ENCODE data around the gene PTX4. TPM values are rescaled to one million over a fixed set of nuclear protein-coding genes. Genes with fewer than 3 reads are reported as not detected.

Gene PTX4
- total RNA-seq, 1 donor from 2014 or later = not detected

DNA sequence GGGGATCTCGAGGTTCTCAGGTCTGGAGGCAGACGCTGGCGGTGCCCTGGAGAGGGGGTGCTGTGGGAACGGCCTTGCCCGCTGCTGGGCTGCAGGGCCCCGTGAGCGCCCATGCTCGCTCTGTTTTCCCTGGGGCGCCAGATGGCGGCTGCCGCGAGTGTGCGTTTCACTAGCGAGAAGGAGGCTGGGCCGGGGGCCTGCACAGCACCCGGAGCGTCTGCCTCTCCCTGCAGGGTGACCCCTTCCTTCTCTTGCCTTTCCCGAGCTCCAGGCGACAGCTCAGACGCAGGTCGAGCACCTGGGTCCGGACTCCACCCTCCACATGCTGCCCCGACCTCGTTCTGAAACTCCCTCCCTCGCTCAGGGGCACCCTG lies 7.1 kb upstream of the PTX4 start:
- no peak for DNase-seq (ENCODE audit: low spot score, unreplicated experiment)
- Mint-ChIP-seq H3K36me3 (ENCODE audit: insufficient read depth) (peaks cover 4% of the 10 kb centered on the region), H3K27ac (no peak overlapping the region), H3K4me1 (ENCODE audit: low read depth) (peaks cover 9% of the 10 kb centered on the region), H3K9me3 (ENCODE audit: low read depth) (no peaks in the 10 kb centered on the region), H3K4me3 (ENCODE audit: low read depth) (no peak overlapping the region), H3K27me3 (no peaks in the 10 kb centered on the region)
- TF ChIP-seq, protein P1, sequence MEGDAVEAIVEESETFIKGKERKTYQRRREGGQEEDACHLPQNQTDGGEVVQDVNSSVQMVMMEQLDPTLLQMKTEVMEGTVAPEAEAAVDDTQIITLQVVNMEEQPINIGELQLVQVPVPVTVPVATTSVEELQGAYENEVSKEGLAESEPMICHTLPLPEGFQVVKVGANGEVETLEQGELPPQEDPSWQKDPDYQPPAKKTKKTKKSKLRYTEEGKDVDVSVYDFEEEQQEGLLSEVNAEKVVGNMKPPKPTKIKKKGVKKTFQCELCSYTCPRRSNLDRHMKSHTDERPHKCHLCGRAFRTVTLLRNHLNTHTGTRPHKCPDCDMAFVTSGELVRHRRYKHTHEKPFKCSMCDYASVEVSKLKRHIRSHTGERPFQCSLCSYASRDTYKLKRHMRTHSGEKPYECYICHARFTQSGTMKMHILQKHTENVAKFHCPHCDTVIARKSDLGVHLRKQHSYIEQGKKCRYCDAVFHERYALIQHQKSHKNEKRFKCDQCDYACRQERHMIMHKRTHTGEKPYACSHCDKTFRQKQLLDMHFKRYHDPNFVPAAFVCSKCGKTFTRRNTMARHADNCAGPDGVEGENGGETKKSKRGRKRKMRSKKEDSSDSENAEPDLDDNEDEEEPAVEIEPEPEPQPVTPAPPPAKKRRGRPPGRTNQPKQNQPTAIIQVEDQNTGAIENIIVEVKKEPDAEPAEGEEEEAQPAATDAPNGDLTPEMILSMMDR (IDR thresholded peaks at IDR 0.05; ENCODE audit: unreplicated experiment) = no peak

DNA sequence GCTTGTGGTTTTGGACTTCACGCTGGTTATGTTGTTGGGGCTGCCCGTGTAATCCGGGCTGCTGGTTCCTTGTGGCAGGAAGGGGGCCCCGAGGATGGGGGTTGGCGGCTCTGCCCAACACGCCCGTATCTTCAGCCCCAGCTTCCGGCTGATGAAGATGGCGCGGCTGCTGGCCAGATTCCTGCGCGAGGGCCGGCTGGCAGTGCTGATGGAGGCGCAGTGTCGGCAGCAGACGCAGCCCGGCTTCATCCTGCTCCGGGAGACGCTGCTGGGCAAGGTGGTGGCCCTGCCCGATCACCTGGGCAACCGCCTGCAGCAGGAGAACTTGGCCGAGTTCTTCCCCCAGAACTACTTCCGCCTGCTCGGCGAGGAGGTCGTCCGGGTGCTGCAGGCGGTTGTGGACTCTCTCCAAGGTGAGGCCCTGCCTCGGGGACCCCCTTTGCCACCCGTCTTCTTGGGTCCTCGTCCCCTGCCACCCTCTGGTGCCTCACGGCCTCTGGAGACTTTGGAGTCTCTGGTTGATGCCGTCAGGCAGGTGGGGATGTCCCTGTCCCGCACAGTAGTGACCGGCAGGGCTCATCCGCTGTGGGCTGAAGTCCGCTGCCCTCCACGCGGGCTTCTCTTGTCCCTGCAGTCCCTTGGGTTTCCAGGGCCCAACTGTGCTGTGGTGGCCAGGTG lies 6.6 kb upstream of the PTX4 start:
- no peak for DNase-seq (ENCODE audit: low spot score, unreplicated experiment)
- Mint-ChIP-seq H3K27me3 (no peaks in the 10 kb centered on the region), H3K36me3 (ENCODE audit: insufficient read depth) (peaks cover 4% of the 10 kb centered on the region), H3K4me3 (ENCODE audit: low read depth) (peak overlapping the region; percentile 38), H3K27ac (no peak overlapping the region), H3K4me1 (ENCODE audit: low read depth) (peaks cover 9% of the 10 kb centered on the region), H3K9me3 (ENCODE audit: low read depth) (no peaks in the 10 kb centered on the region)
- TF ChIP-seq, protein P1 (IDR thresholded peaks at IDR 0.05; ENCODE audit: unreplicated experiment) = no peak

DNA sequence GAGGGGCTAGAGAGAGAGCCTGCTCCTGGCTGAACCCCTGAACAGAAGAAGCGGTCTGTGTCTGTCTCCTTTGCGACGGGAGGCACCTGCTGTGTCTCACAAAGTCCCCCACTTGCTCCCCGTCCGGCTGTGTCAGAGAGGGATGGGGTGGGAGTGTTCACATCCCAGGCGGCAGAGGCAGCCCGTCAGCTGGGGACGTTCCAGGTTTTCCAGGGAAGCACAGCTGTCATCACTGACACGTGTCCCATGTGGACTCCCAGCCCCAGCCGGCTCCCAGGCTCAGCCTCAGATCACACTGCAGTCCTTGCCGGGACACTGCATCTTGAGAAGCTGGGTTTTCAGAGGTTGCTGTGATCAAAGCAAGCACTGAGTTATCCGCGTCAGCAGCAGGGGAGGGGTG lies 6.0 kb upstream of the PTX4 start:
- H3K4me1 Mint-ChIP-seq (ENCODE audit: low read depth) = peaks cover 9% of the 10 kb centered on the region
- TF ChIP-seq, protein P1 (IDR thresholded peaks at IDR 0.05; ENCODE audit: unreplicated experiment) = no peak
- no peaks in the 10 kb centered on the region for H3K27me3 Mint-ChIP-seq
- no peak for DNase-seq (ENCODE audit: low spot score, unreplicated experiment)
- no peaks in the 10 kb centered on the region for H3K9me3 Mint-ChIP-seq (ENCODE audit: low read depth)
- H3K4me3 Mint-ChIP-seq (ENCODE audit: low read depth) = peak overlapping the region; percentile 83
- H3K36me3 Mint-ChIP-seq (ENCODE audit: insufficient read depth) = peaks cover 4% of the 10 kb centered on the region
- H3K27ac Mint-ChIP-seq = no peak overlapping the region

DNA sequence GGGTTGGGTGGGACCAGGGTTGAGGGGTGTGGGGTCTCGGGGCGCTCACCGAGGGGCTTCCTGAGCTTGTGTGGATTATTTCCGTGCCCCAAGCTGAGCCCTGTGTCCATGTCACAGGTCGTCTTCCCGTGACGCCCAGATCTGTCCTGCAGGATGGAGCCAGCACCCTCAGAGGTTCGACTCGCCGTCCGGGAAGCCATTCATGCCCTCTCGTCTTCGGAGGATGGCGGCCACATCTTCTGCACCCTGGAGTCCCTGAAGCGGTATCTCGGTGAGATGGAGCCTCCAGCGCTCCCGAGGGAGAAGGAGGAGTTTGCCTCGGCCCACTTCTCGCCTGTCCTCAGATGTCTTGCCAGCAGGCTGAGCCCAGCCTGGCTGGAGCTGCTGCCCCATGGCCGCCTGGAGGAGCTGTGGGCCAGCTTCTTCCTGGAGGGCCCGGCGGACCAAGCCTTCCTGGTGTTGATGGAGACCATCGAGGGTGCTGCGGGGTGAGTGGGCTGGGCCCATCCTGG lies 5.4 kb upstream of the PTX4 start:
- TF ChIP-seq, protein P1 (IDR thresholded peaks at IDR 0.05; ENCODE audit: unreplicated experiment) = peak; percentile 21
- Mint-ChIP-seq H3K4me1 (ENCODE audit: low read depth) (peaks cover 9% of the 10 kb centered on the region), H3K27me3 (no peaks in the 10 kb centered on the region), H3K9me3 (ENCODE audit: low read depth) (no peaks in the 10 kb centered on the region), H3K4me3 (ENCODE audit: low read depth) (peak overlapping the region; percentile 83), H3K36me3 (ENCODE audit: insufficient read depth) (peaks cover 4% of the 10 kb centered on the region), H3K27ac (peak overlapping the region; percentile 67)
- DNase-seq (ENCODE audit: low spot score, unreplicated experiment) = no peak

DNA sequence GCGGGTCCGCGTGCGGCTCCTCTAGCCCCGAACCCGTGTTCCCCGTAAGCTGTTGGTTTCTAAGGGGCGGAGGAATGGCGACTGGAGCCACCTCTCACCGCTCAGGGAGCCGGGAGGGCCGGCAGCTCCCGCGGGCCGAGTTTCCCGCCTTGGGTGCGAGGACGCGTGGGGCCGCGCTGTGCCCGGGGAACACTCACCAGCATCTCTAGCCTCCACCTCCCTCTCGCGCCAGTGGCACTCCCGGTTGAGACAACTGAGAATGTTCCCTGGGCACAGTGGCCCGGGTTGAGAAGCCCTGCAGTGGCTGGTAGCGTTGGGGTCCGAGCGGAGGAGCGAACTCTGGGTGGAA lies 5.0 kb upstream of the PTX4 start:
- Mint-ChIP-seq H3K9me3 (ENCODE audit: low read depth) (no peaks in the 10 kb centered on the region), H3K4me3 (ENCODE audit: low read depth) (peak overlapping the region; percentile 83), H3K27me3 (no peaks in the 10 kb centered on the region), H3K27ac (peak overlapping the region; percentile 74), H3K4me1 (ENCODE audit: low read depth) (peaks cover 9% of the 10 kb centered on the region), H3K36me3 (ENCODE audit: insufficient read depth) (peaks cover 4% of the 10 kb centered on the region)
- DNase-seq (ENCODE audit: low spot score, unreplicated experiment) = peak; percentile 35
- TF ChIP-seq, protein P1 (IDR thresholded peaks at IDR 0.05; ENCODE audit: unreplicated experiment) = no peak

Measured in progenitor cell of endocrine pancreas (in vitro differentiated cells).